GM18867 (cell line): ENCODE measurements around the gene PRRT1.
"Not testable (repeated sequence)": the region's sequence is repeated elsewhere in the genome, so short reads cannot be mapped to it uniquely, and the experiment has no call there.

Experiments
- ATAC-seq: cut with Tn5 transposase; IDR thresholded peaks from one replicate; pipeline ENCODE4 v1.9.1; 2021; ENCODE audit warnings: mild to moderate bottlenecking, moderate library complexity; ENCODE audit not compliant: unreplicated experiment

Gene PRRT1

GRCh38 chr6:32152769-32153563 lies 1.2 kb upstream of the PRRT1 start:
- ATAC-seq = no peak

- ATAC-seq = no peak
Observed at GRCh38 chr6:32151181-32151862, 417 bp downstream of the PRRT1 start.

DNA sequence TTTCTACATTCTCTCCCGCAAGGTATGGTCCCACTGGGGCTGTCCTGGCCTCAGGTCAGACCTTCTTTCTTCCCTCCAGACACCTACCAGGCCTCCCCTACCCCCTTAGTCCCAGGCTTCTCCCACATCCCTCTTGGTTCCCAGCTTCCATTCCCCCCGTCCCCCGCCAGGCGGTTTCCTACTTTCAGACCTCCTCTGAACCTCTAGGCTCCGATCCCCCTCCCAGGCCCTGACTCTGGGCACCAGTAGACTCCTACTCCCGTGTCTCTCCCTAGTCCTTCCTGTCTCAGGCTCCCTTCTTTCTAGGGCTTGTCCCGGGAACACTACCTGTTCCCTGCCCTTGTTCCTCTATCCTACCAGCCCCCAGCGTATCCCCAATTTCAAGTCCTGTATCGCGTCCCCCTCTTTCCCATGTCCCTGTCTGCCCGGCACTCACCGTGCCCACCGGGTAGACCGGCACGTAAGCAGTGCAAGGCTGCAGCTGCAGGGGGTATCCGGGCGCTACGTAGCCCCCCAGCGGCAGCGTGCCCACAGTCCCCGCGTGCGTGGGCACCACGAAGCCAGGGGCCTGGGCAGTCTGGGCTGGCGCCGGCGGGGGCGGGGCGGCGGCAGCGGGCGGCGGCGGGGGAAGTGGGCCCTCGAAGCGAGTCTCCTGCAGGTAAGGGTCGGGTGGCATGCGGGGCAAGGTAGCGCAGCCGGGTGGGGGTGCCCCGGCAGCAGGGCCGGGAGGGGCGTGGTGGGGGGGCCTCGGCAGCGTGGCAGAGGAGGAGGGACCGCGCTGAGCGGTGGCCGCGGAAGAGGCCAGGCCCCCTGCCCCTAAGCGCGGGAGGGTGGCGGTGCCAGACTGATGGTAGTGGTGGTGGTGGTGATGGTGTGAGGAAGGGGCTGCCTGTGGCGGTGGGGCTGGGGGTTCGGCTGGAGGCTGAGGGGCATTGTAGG lies 1.5 kb downstream of the PRRT1 start:
- ATAC-seq = no peak

DNA sequence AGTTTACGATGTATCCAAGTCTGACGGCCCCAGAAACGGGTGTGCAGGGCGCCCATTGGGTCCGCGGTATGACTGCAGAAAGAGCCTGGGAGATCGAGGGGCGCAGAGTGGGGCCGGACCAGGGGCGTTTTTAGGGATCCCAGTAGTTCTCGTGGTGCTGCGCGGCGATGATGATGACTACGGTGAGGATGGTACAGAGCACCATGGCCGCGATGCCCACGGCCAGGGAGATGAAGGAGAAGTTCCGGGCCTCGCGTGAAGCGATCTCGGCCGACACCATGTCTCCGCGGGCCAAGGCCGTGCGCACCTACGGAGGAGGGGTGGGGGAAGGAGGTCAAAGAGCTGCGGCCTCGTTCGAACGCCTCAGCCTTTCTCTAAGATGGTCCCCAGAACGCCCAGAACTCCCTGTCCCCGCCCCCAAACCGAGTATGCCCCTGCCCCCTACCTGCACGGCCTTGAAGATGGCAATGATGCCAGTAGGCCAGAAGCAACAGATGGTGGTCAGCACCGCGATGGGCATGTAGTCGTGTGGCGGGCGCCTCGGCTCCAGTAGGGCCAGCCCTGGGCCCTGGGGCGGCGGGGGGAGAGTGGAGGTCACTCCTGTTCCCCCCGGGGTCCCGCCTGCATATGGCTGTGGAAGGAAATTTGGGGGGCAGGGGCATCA lies 2.5 kb downstream of the PRRT1 start:
- no peak for ATAC-seq

DNA sequence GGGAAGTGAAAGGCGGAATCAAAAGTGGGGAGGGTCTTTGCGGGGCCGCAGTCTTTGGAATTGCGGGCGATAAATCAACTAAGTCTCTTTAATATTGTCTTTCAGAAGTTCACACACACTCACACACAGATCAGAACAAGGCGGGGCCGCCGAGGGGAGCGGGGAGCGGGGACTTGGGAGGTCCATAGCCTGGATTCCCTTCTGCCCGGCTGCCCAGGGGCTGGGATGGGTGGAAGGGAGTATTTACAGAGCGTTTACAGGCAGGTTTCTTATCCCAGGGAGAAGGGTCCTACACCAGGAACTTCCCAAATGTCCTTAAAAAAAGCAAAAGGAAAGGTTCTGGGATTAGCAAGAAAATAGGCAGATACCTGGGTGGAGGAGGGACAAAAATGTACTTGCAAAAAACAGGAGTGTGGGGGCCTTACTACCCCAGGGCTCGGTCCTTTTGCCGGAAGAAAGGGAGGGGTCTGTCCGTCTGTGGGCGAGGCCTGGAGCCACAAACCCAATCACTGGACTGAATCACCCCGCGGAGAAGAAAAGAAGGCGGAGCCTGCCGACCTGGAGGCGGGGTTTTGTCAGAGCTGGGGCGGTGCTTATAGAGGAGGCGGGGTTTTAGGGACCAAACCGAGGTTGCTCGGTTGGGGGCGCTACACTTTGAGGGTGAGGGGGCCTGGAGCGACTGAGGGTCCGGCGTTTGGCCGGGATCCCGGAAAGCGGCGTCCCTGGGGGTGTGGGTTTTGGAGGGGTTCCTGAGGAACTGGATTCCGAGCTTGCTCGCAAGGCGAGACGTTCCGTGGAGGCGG lies 3.2 kb downstream of the PRRT1 start:
- ATAC-seq = no peak

DNA sequence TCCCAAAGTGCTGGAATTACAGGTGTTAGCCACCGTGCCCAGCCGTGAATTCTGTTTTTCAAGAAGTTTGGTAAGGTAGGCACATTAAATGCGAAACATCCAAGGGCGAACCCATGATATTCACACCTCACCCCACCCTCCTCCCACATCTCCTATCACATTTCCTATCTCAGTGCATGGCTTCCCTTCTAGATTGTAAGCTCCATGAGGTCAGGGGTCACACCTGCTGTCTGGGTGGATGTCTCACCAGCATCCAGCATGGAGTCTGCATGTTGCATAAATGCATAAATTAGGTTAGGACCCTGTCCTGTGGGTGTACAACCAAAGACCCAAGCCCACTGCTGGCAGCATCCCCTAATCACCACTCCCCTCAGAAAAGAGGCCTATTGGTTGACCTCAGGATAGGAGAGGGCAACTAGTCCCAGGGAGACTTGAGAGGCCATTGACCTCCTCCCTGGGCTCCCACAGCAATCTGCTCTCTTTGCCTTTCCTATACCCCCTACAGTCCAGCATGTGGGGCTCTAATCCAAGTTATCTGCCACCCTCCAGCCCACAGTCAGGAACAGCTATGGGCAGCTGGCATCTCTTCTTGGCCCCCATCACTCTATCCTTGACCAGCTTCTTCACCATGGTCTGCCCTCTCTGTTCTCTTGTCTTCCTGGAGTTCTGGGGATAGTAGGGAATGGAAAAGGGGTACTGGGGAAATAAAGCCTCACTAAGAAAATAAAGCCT lies 4.2 kb downstream of the PRRT1 start:
- no peak for ATAC-seq

- no peak for ATAC-seq
Observed at GRCh38 chr6:32146687-32147086, 5.1 kb downstream of the PRRT1 start.

DNA sequence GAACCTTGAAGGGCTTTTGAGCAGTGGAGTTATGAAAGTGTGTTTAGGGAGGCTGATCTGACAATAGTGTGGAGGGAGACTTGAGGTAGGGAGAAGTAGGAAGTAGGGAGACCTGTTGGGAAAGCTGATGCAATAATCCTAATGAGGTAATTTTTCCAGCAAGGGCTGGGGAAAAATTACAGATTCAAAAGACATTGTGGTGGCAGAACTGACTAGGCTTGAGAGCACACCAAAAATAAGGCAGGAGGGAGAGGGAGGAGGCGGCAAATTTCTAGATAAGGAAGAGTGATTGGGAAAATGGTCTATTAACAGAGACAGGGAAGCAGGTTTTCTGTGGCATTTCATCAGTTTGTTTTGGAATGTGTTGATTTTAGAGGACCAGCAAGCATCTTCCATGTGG lies 5.5 kb downstream of the PRRT1 start:
- ATAC-seq = no peak

- ATAC-seq = not testable (repeated sequence)
Observed at GRCh38 chr6:32144238-32144637, 7.5 kb downstream of the PRRT1 start.

- no peak for ATAC-seq
Observed at GRCh38 chr6:32140420-32141046, 11.2 kb downstream of the PRRT1 start.

DNA sequence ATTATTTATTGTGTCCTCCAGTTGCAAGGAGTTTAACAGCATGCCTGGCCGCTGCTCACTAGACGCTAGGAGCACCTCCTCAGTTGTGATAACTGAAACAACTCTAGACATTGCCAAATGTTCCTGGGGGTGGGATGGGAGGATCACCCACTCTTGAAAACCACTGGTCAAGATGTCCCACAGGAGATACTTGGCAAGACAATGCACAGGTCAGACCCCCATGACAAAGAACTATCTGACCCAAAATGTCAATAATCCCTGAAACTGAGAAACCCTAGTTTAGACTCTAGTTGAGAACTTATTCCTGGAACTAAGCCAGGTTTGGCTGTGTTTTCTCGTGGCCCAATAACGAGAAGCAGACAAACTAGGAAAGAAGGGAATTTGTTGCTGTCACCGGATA lies 12.1 kb downstream of the PRRT1 start:
- ATAC-seq = no peak

GRCh38 chr6:32137454-32137853 lies 14.3 kb downstream of the PRRT1 start:
- no peak for ATAC-seq

- ATAC-seq = no peak
Observed at GRCh38 chr6:32133786-32134185, 18.0 kb downstream of the PRRT1 start.

- ATAC-seq = no peak
Observed at GRCh38 chr6:32132110-32132509, 19.6 kb downstream of the PRRT1 start.

DNA sequence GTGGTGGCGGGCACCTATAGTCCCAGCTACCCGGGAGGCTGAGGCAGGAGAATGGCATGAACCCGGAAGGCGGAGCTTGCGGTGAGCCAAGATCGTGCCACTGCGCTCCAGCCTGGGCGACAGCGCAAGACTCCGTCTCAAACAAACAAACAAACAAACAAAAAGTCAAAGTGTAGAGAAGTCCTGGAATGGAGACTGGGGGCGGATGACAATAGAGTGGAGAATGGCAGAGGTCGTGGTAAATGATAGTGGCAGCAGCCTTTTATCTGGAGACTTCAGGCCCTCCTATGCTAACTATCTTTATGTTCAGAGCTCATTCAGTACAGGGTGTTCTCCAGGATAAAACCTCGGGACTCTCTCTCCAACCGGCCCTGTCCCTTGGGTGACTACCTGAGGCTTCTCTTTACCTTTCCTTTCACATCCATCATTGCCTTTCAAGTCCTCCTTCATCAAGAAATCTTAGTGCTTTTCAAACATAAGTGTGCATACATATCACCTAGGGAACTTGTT lies 20.2 kb downstream of the PRRT1 start:
- ATAC-seq = no peak

GRCh38 chr6:32129297-32130088 lies 22.2 kb downstream of the PRRT1 start:
- ATAC-seq = no peak

DNA sequence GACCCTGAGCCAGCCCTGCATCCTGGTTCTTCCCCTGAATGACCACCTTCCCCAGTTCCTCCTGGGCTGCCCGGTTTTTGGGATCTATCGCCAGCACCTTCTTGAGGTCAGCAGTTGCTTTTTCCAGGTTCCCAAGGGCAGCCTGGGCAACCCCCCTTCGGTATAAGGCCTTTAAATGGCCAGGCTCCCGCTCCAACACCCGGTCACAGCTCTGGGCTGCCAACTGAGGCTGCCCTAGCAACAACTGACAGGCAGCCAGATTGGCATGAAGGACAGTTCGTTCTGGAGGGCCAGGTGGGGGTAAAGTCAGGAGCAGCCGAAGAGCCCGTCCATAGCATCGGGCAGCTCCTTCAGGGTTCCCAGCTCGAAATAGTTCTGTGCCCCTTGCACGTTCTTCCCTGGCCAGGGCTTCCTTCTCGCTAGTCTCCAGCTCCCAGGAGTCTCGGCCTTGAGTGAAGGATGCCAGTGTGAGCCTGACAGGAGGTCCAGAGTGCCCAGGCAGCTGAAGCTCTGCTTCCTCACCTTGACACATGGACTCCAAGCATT lies 22.9 kb downstream of the PRRT1 start:
- no peak for ATAC-seq
